HG03060 (cell line): ENCODE data around the gene ALDH4A1.
"Not testable (repeated sequence)": the region's sequence is repeated elsewhere in the genome, so short reads cannot be mapped to it uniquely, and the experiment has no call there.

Source experiments
- ATAC-seq: cut with Tn5 transposase; IDR thresholded peaks from one replicate; pipeline ENCODE4 v1.9.1; 2021; ENCODE audit warnings: low read depth, moderate number of reproducible peaks; ENCODE audit not compliant: unreplicated experiment

Gene ALDH4A1

GRCh38 chr1:18861082-18861481 is 41.3 kb downstream of the ALDH4A1 start:
- ATAC-seq, result no peak

DNA sequence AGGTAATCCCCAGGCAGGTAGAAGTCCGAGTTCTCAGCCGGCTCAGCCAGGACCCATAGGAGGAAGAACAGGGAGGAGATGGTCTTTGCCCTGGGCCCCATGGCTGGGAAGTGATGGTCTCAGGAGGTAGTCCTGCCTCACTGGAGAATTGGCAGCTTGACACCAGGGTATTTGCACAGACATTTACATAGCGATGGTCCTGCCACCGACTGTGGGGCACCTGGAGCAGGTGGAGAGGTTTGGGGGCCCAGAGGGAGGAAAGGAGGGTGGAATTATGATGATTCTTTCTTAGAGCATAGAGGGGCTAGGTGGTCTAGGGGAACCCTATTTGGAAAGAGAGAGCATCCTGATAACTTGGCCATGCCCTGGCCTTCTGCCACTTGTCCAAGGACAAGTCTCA is 42.8 kb downstream of the ALDH4A1 start, which contains the start of gene TAS1R2:
Gene TAS1R2, minus strand, starts transcription at position 101 of the 400 bp plus-strand sequence. Its CDS starts 0 bp downstream, at position 101.
- no peak for ATAC-seq

DNA sequence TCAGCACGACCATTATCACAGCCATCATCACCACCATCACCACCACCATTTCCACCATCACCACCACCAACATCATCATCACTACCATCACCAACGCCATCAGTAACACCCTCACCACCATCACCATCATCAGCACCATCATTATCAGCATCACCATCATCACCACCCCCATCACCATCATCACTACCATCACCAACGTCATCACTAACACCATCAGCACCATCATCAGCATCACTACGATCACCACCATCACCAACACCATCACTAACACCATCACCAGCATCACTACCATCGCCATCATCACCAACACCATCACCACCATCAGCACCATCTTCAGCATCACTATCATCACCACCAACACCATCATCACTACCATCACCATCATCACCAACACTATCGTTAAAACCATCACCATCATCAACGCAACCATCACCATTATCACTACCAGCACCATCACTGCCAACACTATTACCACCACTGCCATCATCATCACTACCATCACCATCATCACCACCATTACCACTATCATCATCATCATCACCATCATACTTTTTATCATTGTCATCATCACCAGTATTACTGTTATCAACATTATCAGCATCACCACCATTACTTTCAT is 44.2 kb downstream of the ALDH4A1 start:
- ATAC-seq, result no peak

- no peak for ATAC-seq
These were observed 45.9 kb downstream of the ALDH4A1 start for GRCh38 chr1:18856435-18856834.

DNA sequence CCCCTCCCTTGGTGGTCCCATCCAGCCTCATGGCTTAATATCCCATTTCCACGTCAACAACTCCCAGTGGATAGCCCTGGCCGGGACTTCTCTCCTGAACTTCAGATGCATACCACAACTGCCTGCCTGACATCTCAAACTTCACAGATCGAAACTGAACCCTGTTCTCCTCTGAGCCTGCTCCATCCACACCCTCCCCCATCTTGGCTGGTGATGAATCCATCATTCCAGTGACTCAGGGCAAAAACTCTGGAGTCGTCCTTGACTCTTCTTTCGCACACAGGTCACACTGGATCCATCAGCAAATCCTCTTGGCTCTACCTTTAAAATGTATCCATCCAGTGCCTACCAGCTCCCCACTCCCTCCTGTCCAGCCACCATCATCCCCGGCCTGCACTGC is 46.8 kb downstream of the ALDH4A1 start:
- ATAC-seq, result no peak

- ATAC-seq, result no peak
These were observed 47.9 kb downstream of the ALDH4A1 start for GRCh38 chr1:18854331-18855025.

- no peak for ATAC-seq
These were observed 49.9 kb downstream of the ALDH4A1 start for GRCh38 chr1:18852501-18852900.

DNA sequence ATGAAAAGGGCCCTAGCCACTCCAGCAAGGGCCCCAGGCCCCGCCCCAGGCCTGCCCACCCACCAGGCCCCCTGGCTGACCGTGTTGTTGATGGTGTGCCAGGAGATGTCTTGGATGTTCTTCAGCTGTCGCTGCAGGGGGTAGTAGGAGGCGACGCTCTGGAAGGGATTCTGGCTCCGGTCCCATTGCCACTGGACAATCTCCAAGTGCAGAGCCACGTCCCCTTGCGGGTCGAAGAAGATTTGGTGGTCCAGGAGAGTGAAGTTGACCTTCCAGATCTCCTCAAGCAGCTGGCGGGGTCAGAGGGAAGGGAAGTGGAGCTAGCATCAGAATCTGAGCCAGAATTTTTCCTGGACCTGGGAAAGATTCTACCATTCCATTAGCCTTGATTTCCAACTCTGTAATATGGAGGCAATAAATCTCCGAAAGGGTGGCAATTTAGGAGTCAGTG is 53.1 kb downstream of the ALDH4A1 start:
- no peak for ATAC-seq

GRCh38 chr1:18847723-18848122 is 54.6 kb downstream of the ALDH4A1 start:
- not testable (repeated sequence) for ATAC-seq

GRCh38 chr1:18840145-18840544 is 62.2 kb downstream of the ALDH4A1 start:
- ATAC-seq, result no peak

DNA sequence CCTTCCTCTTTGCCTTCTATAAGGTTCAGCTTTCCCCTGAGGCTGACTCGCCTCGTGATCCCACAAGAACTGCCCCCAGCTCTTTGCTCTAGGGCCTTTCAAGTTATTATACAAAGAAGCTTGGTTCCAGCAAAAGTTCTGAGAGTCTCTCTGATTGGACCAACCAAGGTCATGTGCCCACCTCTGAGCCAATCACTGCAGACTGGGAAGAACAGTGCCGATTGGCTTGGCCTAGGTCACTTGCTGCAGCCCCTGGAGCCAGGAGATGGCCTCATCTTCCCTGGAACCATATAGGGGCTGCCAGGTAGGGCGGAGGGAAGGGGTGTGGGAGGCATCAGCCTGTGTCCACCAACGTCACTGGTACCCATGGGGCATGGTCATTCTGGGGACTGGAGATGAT is 65.7 kb downstream of the ALDH4A1 start:
- no peak for ATAC-seq

GRCh38 chr1:18832319-18832718 is 70.0 kb downstream of the ALDH4A1 start:
- ATAC-seq, result not testable (repeated sequence)

- ATAC-seq, result no peak
These were observed 70.7 kb downstream of the ALDH4A1 start for GRCh38 chr1:18831656-18832055.

DNA sequence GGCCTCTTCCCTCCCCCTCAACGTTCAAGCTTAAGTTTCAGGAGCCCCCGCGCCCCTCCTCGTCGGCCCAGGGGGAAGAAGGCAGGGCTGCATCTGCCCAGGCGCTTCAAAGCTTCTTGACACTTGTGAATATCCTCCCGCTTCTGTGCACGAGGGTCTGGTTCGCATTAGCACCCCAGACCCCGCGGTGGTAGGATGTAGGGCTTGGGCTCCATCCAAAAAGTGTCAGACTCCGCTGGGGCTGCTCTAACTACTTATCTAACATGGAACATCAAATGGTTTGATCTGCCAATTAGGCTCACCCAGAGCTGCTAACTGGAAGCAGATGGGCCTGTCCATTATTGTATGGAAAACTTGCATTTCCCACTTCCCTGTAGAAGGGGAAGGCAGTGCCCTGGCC is 71.8 kb downstream of the ALDH4A1 start:
- ATAC-seq, result no peak

GRCh38 chr1:18829671-18830070 is 72.7 kb downstream of the ALDH4A1 start:
- ATAC-seq, result no peak

- no peak for ATAC-seq
These were observed 74.1 kb downstream of the ALDH4A1 start for GRCh38 chr1:18828224-18828623.

DNA sequence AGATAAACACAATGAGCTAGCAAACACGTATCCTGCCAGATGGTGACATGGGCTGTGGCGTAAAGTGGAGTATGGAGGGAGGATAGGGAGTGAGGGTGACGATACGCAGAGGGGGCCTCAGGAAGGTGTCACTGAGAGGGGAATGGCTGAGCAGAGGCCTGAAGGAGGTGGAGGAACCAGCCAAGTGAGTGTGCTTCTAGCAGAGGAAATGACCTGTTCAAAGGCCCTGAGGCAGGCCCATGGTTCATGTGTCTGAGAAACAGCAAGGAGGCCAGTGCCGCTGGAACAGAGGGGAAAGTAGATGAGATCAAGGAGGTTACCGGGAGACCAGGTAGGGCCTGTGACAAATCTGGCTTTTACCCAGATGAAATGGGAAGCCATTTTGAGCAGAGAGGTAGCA is 78.9 kb downstream of the ALDH4A1 start:
- no peak for ATAC-seq
